Right hindlimb (tissue), 1 donor: ENCODE results near the gene IL4I1.

Source experiments
- DNase-seq: peaks from one replicate; pipeline ENCODE4 v3.0.0-alpha.2; 2018

Gene IL4I1

DNA sequence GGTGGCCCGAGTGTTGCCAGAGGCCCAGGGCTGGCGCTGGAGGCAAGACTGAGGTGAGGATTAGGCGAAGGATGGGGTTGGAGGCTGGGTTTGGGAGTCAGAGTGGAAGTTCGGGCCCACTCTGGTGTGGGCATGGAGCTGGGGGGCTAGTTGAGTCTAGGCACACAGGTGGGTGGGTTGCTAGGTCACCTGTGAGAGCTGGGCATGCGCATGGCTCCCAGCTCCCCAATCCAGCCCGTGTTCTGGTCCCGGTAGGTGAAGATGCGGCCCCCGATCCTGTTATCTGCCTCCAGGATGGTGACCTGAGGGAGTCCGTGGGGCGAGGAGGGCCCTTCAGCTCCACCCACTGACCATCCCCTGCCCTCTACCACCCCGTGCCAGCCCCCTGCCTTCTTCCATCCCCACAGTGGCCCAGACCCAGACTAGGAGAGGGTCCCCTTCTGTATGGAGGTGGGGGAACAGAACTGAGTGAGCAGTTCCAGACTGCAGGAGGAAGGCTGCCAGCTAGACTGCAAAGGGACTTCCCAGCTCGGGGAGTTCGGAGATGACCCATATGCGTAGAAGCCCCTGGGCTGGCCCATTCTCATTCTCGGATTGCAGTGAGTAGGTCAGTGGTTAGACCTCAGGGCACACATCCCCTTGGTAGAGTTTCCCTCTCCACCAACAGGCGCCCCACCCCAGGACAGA, 1.7 kb downstream of the IL4I1 start:
- DNase-seq, result no peak

DNA sequence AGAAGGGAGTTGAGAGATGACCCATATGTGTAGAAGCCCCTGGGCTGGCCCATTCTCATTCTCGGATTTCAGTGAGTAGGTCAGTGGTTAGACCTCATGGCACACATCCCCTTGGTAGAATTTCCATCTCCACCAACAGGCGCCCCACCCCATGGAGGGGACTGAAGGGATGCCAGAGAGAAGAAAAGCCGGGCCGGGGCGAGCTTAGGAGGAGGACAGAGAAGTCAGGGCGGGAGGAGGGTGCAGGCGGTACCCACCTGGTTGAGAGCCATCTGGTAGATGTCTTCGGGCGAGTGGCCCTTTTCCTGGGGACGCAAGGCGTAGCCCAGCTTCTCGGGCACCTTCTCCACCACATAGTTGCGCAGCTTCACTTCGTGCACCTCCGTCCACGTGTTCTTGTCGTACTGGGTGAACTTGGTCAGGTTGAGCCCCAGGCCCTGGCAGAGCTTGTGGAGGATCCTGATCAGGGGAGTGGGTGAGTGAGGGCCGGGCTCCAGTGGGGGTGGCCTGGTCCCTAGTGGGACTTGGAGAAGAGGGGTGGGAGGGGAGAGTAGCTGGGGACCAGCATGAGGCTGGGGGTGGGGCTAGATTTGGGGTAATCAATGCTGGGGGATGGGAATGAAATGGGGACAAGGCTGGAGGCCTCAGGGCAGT, 2.5 kb downstream of the IL4I1 start:
- no peak for DNase-seq

DNA sequence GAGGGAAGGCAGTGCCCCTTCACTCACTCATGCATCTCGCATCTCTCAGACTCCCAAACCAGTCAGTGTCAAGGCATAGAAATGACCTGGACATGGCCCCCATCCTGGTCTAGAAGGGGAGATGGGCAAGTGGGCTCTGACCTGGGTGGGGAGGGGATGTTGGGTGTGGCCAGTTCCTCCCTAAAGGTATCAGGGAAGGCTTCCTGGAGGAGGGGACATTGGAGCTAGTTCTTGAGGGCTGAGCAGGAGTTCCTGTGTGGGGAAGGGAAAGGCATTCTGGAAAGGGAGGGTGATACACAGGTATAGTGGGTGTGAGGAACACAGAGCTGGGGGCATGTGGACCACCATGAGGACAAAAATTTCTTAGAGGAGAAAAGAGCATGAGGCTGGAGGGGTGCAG, 4.0 kb downstream of the IL4I1 start:
- no peak for DNase-seq

DNA sequence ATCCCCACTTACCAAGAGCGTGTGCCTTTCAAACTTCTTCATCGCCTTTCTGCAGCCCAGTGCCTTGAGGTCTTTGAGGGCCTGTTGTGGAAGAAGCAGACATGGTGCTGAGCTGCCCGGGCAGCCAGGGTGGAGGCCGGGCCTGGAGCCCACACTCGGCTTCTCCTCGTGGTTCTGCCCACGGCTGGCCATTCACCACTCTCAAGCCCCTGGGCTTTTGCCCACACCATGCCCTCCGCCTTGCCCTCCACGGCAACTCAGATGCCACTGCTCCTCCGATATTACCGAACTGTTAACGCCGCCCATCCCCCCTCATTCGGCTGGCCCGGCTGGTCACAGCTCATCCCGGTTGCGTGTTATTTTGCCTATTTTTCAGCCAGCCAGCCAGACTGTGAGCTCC, 5.3 kb downstream of the IL4I1 start:
- DNase-seq, result no peak

DNA sequence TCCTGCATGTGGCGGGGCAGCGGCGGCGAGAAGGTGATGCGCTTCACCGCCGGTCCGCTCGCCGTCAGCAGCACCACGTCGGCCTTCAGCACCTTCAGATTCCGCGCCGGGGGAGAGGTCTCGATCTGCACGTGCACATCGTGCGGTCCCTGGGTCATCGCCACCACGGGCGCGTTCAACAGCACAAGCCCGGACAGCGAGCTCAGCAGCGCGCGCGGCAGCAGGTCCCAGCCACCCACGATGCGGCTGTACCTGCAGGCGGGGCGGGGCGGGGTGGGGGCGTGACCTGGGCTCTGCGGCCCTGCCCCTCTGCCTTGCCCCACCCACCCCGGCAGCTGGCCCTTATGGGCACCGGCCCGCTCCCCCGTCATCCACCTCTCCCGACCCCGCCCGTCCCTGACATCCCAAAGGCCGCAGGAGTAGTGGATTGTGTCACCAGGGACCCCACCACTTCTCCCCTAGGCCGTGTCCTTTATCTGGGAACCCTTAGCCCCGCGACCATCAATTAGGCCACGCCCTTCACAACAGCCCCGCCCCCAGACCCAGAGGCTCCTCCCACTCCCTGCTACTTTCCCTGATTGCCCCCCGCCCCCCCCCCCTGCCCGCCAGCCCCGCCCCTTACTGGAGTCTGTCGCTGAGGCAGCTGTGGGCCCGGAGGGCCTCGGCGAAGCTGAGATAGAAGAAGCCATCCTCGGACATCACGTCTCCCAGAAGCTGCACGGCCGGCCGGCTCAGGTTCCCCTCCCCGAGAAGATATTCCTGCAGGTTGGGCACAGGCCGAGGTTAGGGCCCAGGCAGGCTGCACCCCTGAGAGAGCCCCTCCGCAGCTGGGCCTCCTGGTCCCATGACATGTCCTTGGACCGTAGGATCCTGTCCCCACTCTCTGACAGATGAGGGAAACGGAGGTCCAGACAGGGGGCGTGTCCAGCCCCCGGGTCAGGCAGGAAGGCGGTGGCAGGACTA, 6.1 kb downstream of the IL4I1 start:
- no peak for DNase-seq

DNA sequence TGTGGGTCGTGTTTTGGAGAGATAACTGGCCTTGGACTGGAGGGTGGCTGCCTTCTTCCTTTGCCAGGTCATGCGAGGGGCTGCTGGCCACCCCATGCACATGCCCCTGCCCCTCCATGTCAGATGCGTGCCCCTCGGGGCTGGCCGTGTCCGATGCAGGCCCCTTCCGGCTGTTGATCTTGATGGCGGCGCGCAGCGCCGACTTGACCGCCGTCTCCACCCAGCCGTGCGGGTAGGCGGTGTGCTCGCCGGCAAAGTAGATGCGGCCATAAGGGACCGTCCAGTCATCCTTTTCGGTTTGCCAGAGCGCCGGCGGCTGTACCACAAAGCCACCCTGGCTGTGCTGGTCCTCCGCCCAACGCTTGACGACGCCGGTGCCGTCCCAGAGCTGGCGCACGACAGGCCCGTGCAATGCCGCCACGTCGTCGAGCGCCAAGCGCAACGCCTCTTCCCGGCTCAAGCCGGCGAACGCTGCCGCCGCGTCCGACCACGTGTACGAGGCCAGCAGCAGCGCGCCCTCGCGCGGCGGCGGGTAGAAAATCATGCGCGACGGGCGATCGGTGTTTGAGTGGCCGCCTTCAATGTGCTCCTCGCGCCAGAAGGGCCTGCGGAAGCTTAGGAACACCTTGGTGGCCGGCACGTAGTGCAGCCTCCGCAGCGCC, 6.9 kb downstream of the IL4I1 start:
- peak; percentile 80 for DNase-seq

DNA sequence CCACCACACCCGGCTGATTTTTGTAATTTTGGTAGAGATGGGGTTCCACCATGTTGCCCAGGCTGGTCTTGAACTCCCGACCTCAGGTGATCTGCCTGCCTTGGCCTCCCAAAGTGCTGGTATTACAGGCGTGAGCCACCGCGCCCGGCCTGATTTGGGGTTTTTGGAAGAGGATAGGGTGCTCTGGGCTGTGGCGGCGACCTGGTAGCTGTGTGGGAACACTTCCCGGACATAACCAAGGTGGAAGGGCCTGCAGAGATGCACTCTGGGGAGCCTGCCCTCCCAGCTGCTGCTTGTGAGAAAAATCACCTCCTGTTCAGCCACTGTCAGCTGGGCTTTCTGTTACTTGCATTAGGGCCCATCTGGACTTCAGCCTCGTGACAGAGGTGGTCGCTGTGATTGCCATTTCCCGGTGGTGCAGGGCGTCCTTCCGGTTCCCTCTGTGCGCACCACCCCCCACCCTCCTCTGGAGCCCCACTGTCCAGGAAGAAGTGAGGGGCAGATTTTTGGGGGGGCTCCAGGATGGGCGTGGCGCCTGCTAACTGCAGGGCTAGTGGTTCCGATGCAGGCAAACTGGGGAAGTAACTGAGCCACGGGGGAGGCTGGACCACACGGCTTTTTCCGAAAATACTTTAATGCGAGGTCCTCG, 7.5 kb downstream of the IL4I1 start:
- no peak for DNase-seq

DNA sequence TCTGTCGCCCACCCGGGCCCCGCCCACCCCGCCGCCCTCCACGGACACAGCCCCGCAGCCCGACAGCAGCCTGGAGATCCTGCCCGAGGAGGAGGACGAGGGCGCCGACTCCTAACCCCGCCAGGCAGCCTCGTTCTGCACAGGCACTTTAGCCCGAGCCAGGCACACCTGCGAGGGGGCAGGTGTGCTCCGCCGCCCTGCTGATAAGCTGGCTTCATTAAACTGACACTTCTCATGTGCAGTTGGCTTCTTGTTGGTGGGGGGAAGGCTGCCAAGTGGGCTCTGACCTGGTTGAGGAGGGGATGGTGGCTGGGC, 8.2 kb downstream of the IL4I1 start:
- DNase-seq, result no peak

DNA sequence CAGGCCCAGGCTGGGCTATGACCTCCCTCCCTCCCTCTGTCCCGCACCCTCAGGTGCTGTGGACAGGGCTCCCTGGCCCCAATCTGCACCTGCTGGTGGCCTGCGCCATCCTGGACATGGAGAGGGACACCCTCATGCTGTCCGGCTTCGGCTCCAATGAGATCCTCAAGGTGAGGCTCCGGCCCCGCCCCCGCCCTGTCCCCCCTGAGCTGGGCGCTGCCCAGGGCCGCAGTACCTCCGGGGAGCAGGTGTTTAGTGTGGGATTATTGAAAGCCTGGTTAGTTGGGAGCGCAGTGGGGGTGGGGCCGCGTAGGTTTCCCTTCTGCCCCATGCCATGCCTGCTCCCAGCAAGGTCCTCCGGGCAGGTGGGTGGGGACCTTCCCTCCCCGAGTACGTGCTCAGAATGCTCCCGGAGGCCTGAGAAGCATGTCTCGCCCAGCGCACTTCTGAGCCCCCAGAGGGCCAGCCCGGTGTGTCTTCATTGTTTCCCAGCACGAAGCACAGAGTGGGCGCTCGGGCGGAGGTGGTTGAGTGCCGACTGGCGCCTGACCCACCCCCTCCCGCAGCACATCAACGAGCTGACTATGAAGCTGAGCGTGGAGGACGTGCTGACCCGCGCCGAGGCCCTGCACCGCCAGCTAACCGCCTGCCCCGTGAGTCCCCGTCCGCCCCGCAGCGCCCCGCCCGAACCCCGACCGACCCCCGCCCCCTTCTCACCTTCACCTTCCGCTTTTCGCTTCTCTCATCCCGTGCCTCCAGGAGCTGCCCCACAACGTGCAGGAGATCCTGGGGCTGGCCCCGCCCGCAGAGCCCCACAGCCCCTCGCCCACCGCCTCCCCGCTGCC, 8.8 kb downstream of the IL4I1 start:
- DNase-seq, result no peak

DNA sequence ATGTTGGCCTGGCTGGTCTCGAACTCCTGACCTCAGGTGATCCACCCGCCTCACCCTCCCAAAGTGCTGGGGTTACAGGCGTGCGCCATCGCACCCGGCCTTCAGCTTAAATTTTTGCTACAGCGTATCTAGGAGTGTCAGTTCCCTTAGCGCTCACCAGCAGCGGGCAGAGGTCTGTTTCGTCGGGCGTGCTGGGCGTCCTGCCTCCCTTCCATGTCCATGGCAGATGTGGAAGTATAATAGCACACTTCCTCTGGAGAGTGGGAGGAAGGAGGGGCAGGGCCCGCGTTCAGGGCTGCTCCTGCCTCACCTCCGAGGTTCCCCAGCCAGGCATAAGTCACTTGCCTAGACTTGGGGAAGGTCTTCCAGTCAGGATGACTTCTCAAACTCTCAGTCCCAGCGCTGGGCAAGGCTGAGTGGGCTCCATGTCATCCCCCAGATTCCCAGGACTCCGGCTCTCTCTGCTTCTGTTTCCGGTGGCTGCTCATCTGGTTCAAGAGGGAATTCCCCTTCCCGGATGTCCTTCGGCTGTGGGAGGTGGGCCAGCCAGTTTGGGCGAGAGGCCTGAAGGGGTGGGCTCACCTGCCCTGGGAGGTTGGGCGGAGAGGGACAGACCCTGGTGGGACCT, 9.5 kb downstream of the IL4I1 start:
- DNase-seq, result no peak

DNA sequence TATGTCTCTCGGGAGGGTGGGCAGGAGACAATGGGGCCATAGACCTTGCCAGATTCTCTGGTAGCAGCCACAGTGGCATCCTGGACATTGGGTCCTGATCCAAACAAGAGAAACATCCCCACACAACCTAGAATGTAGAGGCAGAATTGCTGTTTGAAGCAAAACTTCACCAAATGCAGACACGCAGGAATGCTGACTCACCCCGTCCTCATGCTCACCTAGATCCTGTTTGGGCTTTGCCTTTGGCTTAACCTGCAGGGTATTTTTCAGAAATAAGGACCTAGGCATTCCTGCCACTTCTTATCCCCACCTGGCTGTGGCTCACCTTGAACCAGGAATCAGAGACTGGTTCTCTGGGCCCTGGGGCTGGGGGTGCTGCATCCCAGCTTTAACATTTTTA, 11.9 kb downstream of the IL4I1 start:
- DNase-seq, result no peak

DNA sequence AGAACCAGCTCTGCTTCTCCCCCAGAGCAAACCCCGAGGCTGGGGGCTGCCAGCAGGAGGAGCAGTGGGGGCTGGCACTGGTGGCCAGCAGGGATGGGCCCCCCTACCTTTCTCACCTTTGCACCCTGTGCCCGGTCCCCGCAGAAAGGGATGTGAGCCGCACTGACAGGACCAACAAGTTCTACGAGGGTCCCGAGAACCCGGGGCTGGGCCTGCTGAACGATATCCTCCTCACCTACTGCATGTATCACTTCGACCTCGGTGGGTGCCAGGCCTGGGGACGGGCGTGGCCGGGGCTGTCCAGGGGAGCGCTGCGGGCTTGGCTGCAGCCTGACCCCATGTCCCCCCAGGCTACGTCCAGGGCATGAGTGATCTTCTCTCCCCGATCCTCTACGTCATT, 12.6 kb downstream of the IL4I1 start:
- no peak for DNase-seq

DNA sequence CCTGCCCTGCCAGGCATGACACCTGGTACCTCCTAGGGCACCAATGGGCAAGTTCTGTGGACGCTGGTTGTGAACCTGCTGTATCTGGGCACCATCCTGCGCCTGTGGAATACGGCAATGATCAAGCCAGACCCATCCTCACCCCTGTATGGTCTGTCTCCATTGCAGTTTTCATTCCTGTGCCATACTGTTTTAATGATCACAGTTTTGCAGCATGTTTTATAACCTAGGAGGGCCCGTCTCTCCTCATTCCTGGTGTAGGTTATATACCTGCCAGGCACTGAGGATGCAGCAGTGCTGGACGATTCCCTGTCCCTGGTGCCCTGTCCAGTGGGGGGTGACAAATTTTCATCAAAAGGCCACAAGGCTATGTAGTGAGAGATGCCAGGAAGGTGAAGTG, 13.6 kb downstream of the IL4I1 start:
- no peak for DNase-seq

DNA sequence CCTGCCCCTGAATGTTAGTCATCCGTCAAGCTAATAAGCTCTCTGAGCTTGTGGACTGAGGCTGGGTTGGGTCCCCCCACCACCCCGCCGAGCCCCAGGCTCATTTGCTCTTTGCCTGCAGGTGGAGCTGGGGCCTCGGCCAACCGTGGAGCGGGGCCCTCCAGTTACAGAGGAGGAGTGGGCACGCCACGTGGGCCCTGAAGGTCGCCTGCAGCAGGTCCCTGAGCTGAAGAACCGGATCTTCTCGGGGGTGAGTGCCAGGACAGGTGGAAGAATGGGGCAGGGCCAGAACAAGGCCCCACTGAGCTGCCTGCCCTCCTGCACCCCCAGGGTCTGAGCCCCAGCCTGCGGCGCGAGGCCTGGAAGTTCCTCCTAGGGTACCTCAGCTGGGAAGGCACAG, 14.0 kb downstream of the IL4I1 start:
- DNase-seq, result no peak

DNA sequence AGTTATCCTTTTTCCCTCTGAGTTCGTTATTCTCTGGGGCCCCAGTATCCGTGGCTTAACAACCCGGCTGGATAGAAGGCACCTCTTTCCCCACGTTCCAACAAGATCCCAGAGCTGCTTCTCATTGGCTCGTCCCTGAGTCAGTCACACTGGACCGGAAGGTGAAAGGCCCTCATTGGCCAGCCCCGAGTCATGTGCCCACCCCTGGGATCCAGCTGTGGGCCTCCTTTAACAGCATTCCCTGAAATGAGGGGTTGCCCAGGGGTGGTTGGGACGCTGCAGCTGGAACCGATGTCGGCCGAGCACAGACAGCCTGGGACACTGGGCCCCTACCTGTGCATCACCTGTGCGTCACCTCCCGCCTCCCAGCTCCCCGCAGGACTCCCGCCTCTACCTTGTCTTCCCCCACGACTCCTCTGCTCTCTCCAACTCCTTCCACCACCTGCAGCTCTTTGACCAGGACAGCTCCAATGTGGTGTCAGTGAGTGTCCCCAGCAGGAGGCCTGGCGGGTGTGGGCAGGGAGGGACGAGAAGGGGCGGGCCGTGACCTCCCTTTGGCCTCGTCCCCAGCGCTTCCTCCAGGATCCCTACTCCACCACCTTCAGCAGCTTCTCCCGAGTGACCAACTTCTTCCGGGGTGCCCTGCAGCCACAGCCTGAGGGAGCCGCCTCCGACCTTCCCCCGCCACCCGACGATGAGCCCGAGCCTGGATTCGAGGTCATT, 14.9 kb downstream of the IL4I1 start:
- DNase-seq, result no peak

DNA sequence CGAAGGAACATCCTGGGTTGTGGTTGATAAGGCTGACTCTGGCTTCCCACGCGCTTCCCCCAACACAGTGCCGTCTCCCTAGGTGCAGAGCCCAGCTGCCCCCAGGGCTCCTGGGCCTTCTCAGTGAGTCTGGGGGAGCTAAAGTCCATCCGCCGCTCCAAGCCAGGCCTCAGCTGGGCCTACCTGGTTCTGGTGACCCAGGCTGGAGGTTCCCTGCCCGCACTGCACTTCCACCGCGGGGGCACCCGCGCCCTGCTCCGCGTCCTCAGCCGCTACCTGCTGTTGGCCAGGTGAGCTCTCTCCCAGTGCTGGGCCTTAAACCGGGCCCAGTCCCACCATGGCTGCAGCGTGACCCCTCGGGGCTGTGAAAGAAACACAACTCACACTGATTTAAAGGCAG, 15.5 kb downstream of the IL4I1 start:
- DNase-seq, result no peak

DNA sequence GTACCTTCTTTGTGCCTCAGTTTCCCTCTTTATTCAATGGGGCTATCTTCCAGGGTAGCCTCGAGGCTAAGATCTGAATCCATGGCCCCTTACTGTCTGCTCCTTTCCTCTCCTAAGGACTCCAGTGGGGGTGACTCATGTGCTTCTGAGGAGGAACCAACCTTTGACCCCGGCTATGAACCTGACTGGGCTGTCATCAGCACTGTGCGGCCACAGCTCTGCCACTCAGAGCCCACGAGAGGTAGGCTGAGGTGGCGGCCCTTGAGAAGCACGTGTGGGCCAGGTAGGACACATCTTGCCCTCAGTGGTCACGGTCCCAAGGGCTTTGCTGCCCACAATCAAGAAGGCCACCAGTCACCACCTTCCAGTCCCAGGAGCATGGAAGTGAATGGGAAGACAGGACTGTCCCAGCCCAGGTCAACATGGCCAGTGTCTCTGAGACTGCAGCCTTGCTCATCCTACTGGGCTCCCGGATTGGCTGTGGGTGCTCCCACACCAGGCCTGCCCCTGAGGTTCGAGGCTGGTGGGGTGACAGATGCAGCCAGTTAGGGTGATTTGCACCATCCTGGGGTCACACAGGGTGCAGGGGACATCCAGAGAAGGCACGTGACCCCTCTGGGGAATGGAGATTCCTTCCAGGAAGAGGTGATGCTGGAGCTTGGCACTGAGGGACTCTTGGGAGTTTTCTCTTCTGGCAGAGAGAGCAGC, 16.4 kb downstream of the IL4I1 start:
- DNase-seq, result peak; percentile 14

DNA sequence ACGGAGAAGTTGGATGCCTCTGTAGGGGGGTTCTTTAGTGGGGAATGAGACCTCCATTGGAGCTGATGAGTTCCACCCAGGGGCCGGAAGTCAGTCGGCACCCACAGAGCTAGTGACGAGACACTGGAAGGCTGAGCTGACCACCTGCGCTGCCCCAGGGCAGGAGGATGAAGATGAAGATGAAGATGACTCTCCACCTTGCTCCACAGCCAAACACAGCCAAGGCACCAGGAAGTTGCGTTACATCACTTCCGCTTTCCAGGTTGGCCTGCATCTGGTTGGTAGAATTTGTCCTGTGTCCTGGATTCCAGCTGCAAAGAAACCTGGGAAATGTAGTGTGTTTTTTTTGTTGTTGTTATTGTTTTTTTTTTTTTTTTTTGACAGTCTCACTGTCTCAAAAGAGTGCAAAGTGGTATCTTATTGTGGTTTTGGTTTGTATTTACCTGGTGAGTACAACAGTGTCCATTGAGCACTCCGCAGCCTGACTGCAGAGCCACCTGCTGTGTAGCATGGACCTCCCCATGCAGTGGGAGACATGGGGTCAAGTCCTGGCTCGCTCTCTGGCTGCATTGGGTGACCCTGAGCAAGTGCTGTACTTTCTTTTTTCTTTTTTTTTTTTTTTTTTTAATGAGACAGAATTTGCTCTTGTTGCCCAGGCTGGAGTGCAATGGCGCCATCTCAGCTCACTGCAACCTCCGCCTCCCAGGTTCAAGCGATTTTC, 17.3 kb downstream of the IL4I1 start:
- DNase-seq, result peak; percentile 20

DNA sequence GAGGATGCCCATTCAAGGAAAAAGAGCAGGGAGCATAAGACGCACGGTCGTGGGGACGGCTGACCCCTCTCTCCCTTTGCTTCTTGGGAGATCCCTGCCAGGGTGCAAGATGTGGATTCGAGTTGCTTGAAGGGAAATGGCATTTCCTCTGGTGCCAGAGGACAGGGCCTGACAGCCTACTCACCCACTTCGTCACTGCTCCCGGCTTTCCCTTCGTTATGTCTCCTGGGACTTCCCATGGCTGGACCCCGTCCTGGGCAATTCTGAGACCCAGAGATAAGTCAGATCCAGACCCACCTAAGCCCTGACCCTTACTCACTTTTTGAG, 18.0 kb downstream of the IL4I1 start:
- DNase-seq, result peak; percentile 20
